HG02610 (cell line): Measurements from ENCODE around the gene ONECUT1.
A peak's percentile ranks its signal among the peaks of the same experiment; 100 is the strongest.

ENCODE experiments used
- ATAC-seq: cut with Tn5 transposase; IDR thresholded peaks from one replicate; pipeline ENCODE4 v1.9.1; 2021; ENCODE audit warnings: mild to moderate bottlenecking, moderate library complexity; ENCODE audit not compliant: unreplicated experiment

The ONECUT1 gene

DNA sequence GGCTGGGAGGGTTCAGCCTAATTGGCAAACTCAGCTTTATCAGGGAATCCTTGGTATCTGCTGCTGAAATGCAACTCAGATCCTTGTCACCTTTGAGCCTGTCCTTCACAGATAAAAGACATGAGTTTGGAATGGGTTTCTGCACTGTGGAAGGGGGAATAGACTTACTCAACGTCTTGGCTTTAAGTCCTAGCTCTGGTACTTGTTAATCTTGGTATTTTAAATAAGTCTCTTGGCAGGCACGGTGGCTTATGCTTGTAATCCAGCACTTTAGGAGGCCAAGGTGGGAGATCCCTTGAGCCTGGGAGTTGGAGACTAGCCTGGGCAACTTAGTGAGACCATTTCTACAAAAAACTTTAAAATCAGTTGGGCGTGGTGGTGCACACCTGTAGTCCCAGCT is 55.8 kb downstream of the ONECUT1 start:
- no peak for ATAC-seq

DNA sequence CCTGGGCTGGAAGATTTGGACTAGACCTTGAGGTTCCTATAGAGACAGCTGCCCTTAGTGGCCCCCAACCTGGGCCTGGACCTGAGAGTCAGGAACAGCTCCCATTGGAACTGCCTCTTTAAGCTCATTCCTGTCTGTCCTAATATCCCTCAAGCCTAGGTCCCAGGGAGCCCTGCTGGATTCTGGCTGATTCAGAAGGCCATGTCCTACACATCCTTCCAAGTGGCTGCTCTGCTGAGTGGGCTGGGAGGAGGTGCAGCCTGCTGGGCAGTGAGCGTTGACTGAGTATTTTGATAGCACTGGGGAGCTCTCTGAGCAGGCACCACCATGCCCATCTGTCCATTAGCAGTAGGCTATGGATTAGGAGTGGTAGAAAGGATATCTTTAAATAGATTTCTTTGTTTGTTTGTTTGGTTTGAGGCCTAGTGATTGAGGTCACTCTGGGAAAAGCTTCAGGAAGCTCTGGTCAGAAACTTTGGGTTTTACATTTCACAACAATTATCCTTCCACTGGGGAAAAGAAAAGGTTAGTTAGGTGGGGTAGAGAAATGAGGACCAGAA is 56.4 kb downstream of the ONECUT1 start:
- no peak for ATAC-seq

- no peak for ATAC-seq
Measured at GRCh38 chr15:52733088-52733487, 57.0 kb downstream of the ONECUT1 start.

DNA sequence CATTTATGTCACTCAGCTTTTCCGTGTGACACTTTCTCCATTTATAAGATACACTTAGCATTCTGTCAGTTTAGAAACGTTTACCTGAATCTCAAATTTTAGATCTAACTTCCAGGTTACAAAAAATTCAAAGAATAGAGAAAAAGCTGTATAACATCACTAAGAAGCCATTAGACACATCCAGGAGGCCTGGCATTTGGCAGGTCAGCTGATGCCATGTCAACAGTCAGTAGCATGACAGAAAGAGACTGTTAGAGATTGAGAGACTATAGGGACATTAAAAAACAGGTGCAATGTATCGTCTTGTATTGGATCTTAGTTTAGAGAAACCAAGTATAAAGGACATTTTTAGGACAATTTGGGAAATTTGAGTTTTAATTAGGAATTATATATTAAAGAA is 57.6 kb downstream of the ONECUT1 start:
- ATAC-seq: no peak

DNA sequence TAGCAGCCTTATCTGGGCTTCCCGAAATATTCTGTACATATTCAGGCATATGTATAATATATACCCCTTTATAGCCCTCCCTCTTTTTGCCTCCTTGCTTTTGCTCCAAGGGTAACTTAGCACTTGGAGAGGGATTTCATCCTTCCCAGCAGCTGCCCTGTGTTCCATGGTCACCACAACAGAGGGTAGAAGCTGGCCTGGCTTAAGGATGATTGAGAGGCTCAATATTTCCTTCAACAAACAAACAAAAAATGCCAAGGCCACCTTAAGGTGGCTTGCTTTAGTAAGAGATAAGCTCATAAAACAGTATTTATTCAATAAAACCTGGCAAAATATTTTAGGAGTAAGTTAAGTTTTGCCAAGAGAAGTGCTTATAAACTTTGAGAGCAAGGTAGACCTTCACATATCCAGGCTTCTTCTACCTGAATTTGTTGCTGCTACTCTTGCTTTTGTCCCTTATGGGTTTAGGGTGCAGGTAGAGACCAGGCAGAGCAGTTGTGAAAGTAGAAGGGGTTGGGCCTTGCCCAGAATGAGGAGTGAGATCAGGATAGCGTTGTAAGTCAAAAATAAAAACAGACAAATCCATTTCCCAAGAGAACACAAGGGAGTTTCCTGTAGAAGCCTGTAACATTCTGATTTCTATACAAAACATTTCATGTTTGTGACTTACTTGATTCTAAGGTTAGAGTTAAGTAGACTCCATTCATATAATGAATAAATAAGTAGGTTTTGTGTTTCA is 58.2 kb downstream of the ONECUT1 start:
- no peak for ATAC-seq

- no peak for ATAC-seq
Measured at GRCh38 chr15:52731004-52731403, 59.1 kb downstream of the ONECUT1 start.

DNA sequence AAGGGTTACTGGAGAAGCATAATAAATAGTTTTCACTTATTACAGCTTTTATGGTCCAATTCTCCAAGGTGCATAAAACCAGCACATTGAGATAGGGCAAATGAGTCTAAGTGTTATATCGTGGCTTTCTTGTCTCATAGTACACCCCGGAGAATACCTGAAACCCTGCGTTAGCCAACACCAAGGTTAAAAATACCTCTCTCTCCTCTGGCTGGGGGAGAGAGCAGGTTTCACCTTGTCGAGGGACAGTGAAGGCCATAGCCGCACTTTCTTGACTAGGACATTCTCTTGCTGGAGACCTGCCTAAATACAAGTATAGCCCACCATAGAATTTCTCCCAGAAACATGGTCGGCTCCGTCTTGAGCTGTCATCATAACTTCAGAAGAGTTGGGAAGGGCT is 59.5 kb downstream of the ONECUT1 start:
- no peak for ATAC-seq

DNA sequence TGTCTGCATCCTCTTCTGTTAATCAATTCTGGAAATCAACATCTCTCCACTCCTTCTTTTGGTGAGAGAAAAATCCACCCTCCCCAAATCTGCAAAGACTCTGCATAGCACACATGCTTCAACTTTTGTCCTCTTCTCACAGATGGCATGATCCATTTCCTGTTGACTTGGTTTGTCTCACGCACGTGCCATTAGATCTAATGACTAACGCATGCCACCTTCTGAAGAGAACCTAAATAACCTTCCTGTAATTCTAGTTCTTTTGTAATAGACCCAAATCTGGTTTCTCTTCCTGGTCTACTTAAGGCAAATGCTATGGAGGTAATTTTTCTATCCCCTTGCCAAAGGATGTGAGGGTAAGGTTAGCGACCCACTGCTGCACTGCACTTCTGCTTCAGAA is 60.0 kb downstream of the ONECUT1 start:
- peak; percentile 71 for ATAC-seq

GRCh38 chr15:52728899-52729298 is 61.2 kb downstream of the ONECUT1 start:
- no peak for ATAC-seq

DNA sequence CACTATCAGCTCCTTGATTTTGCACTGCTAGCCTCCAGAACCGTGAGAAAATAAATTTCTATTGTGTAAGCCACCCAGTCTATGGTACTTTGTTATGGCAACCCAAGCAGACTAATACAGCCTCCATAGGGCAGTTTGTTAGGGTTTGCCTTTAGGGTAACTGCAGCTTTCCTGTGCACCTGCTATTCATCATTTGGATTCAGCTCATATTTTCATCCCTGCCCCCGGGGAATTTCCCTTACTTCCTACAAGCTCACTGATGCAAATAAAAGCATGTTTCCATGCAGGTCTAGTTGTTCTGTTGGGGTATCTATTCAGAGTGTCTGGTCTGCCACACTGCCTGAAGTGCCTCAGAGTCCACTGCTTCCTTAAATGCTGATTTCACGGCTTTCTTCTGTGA is 62.3 kb downstream of the ONECUT1 start:
- no peak for ATAC-seq

DNA sequence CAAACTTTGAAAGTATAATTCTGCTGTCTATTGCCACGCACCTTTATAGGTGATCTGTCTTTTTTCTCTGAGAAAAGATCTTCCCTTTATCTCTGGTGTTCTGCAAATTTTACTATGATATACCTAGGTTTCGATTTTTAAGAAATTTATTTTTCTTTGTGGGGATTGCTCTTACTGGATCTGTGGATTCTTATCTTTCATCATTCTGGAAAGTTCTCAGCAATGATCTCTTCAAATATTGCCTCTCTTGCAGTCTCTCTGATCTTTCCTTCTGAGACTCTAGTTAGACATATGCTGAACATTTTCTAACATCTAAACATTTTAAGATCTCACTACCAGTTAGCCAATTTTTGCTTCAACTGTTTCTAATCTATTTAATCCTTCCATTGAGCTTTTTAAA is 63.9 kb downstream of the ONECUT1 start:
- ATAC-seq: no peak

- ATAC-seq: no peak
Measured at GRCh38 chr15:52718551-52718950, 71.6 kb downstream of the ONECUT1 start.

GRCh38 chr15:52717924-52718323 is 72.2 kb downstream of the ONECUT1 start:
- no peak for ATAC-seq

DNA sequence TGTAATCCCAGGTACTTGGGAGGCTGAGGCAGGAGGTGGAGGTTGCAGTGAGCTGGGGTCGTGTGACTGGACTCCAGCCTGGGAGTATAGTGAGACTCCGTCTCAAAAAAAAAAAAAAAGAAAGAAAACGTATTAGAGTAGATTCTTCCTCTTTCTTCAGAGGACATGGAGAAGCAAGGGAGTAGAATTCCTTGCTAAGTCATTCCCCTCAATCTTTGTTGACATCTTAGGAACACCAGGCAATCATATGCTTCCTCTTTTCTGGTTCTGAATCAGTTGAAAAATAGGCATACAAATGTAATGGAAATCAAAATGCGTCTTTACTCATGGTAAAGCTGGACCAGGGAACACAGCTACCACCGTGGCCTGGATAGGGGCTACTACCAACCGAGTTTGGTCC is 72.7 kb downstream of the ONECUT1 start:
- ATAC-seq: no peak

DNA sequence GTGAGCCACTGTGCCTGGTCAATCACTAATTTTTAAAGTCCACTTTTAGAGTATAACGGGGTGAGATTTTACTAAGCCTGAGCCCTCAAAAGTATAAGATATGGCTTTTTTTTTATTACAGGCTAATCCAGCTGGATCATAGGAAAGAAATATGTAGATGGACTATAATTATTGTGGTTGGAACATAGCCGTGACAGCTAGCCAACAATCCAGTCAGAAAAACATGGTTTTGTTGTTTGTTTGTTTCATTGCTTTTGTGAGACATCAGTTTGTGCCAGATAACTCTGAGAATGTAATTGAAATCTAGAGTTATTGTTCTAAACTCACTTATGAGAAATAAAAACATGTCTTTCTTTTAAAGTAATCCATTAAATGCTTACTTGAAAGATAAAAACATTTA is 73.6 kb downstream of the ONECUT1 start:
- no peak for ATAC-seq

DNA sequence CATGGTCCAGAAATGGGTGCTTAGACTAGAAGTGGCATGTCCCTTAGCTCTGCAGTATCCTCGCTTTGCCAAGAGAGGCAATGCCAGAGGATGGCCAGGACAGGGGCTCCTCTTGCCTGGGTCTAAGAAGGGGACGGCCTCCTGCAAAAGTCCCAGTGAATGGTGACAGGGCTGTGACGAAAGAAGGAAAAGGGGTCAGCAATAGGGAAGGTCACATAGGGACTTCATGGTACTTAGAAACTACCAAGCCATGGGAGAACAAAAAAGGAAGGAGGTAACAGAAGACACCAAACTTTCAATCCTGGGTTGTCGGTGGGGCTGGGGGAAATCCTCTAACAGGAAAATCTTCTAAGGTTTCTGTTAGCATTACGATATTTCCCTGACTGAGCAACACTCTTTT is 74.7 kb downstream of the ONECUT1 start:
- ATAC-seq: no peak

- no peak for ATAC-seq
Measured at GRCh38 chr15:52714968-52715367, 75.2 kb downstream of the ONECUT1 start.

DNA sequence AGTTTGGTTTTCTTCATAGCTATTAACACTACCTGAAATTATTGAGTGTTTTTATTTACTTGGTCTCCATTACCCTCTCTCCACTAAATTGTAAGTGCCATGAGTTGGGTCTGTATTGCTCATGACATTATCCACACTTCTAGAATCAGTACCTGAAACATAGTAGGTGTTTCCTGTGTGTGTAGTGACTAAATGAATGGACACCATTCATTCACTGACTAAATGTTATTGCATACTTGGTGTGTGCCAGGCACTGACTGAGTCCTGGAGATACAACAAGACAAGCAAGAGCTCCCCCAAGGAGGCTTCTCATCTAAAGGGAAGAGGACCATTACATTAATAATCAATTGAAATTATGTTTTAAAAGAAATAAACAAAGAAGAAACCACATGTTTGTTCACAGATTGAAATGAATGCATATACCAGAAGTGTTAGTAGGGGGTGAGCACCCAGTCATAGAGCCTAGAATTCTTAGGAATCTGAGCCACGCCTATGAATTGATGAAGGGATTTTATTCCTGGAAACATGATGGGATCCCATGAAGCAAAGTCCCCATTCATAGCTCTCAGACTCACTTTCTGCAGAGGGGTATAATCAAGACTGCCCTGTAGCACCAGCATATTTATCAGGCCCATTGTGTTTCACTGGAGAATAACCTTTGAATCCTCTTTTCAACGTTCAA is 79.3 kb downstream of the ONECUT1 start:
- ATAC-seq: no peak

- ATAC-seq: no peak
Measured at GRCh38 chr15:52710050-52710707, 80.0 kb downstream of the ONECUT1 start.

DNA sequence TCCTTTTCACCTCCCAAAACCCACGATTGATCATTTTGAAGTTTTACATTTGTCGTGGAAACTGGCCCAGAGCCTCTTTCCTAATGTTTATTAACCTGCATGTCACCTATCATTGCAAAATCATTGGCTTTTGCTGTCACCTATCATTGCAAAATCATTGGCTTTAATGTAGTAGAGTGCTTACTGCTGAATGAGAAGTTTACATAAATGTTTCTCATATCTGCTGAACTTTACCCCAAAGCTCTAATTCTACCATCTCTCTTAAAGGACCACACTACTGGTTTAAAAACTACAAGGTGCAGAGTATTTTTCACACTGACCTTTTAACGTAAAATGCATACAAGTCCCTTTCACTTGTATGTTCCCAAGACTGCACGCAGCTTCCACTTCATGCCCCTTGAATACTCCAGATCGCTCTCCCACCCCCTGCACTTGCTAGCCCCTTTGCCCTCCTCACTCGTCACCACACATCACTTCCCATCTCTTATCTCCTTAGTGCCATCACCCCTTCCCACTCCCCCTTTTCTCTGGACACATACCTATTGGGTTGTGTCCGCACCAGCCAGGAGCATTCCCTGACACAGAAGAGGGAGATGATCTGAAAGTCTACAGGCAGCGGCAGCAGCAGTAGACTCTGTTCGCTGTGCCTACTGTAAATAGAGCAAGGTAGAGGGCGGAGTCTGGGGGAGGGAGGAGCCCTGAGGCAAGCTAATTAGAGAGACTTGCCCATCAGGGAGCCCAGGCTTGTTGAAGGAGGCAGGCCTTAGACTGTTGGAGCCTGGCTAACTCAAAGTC is 80.8 kb downstream of the ONECUT1 start:
- ATAC-seq: peak; percentile 63
